OCI-LY3 (cell line): ENCODE results near the gene RNF123.
A peak's percentile ranks its signal among the peaks of the same experiment; 100 is the strongest.

Experiments used
- H2AFZ ChIP-seq: fragments of 200-600, 300-600 bp; shearing (Covaris generic); 2 replicates; pipeline ENCODE4 v1.6.0; 2014; ENCODE audit warnings: antibody characterized with exemption, low read depth, low read length
- H3K27ac ChIP-seq: fragments of 200-600, 300-600 bp; sonication (generic); 2 replicates; pipeline ENCODE4 v1.5.1; 2014; ENCODE audit warnings: mild to moderate bottlenecking, low read length, moderate library complexity, mixed read lengths
- H3K27me3 ChIP-seq: fragments of 200-600, 300-600 bp; sonication (generic); 2 replicates; pipeline ENCODE4 v1.6.1; 2014; ENCODE audit warnings: low read depth, low read length, mixed read lengths
- H3K36me3 ChIP-seq: fragments of 200-600, 300-600 bp; sonication (generic); replicated peaks from 2 replicates; pipeline ENCODE3; 2014; ENCODE audit warnings: low read depth, low read length, mixed read lengths
- H3K4me1 ChIP-seq: fragments of 300-600, 200-600 bp; sonication (generic); 2 replicates; pipeline ENCODE4 v1.6.1; 2014; ENCODE audit warnings: low read length, mixed read lengths
- H3K4me2 ChIP-seq: fragments of 200-600, 300-600 bp; sonication (generic); 2 replicates; pipeline ENCODE4 v1.6.1; 2014; ENCODE audit warnings: low read length, mixed read lengths
- H3K4me3 ChIP-seq: fragments of 300-600, 200-600 bp; sonication (generic); 2 replicates; pipeline ENCODE4 v1.5.1; 2014; ENCODE audit warnings: antibody characterized with exemption, mild to moderate bottlenecking, low read length, moderate library complexity
- H3K79me2 ChIP-seq: fragments of 300-600, 200-600 bp; shearing (Covaris generic); 2 replicates; pipeline ENCODE4 v1.6.1; 2014; ENCODE audit warnings: mild to moderate bottlenecking, low read length, mixed read lengths
- H3K9ac ChIP-seq: fragments of 300-600, 200-600 bp; shearing (Covaris generic); 2 replicates; pipeline ENCODE4 v1.6.0; 2014; ENCODE audit warnings: mild to moderate bottlenecking, low read length, moderate library complexity
- H3K9me3 ChIP-seq: fragments of 200-600, 300-600 bp; shearing (Covaris generic); 2 replicates; pipeline ENCODE4 v1.6.1; 2014; ENCODE audit warnings: low read length, mixed read lengths; ENCODE audit not compliant: insufficient read depth
- H4K20me1 ChIP-seq: fragments of 200-600, 300-600 bp; sonication (generic); 2 replicates; pipeline ENCODE4 v1.6.1; 2016; ENCODE audit warnings: low read length, mixed read lengths; ENCODE audit not compliant: insufficient read depth
- EZH2phosphoT487 ChIP-seq: fragments of 200-600 bp; shearing (Covaris generic); IDR thresholded peaks from 2 replicates; pipeline ENCODE4 v1.6.1; 2018; ENCODE audit warnings: antibody characterized with exemption, mixed run types, low read depth
- TF ChIP-seq, protein P1 (sequence below): fragments of 200-600, 300-600 bp; sonication (generic); IDR thresholded peaks from 2 replicates; pipeline ENCODE4 v1.5.1; 2014; ENCODE audit warnings: antibody characterized with exemption, low read length, low read depth

Gene RNF123

DNA sequence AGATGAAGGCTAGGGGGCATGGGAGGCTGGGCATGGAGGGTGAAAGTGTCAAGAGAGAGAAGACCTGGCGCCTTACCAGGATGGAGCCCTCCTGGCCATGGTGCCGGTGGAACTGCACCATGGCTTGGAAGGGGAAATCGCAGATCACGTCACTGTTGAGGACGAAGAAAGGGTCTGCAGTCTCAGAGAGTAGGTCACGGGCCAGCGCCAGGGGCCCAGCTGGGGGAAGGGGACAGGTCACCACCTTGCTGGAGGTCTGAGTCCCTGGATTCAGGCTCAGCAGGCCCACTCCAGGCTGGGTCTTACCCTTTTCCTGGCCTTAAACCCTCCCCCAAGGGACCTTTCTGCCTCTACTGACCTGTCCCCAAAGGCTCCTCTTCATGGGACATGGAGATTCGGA is 33.5 kb downstream of the RNF123 start:
- peaks cover 17% of the 10 kb centered on the region for H3K4me1 ChIP-seq
- TF ChIP-seq EZH2phosphoT487: no peak
- TF ChIP-seq, protein P1, sequence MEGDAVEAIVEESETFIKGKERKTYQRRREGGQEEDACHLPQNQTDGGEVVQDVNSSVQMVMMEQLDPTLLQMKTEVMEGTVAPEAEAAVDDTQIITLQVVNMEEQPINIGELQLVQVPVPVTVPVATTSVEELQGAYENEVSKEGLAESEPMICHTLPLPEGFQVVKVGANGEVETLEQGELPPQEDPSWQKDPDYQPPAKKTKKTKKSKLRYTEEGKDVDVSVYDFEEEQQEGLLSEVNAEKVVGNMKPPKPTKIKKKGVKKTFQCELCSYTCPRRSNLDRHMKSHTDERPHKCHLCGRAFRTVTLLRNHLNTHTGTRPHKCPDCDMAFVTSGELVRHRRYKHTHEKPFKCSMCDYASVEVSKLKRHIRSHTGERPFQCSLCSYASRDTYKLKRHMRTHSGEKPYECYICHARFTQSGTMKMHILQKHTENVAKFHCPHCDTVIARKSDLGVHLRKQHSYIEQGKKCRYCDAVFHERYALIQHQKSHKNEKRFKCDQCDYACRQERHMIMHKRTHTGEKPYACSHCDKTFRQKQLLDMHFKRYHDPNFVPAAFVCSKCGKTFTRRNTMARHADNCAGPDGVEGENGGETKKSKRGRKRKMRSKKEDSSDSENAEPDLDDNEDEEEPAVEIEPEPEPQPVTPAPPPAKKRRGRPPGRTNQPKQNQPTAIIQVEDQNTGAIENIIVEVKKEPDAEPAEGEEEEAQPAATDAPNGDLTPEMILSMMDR: no peak

DNA sequence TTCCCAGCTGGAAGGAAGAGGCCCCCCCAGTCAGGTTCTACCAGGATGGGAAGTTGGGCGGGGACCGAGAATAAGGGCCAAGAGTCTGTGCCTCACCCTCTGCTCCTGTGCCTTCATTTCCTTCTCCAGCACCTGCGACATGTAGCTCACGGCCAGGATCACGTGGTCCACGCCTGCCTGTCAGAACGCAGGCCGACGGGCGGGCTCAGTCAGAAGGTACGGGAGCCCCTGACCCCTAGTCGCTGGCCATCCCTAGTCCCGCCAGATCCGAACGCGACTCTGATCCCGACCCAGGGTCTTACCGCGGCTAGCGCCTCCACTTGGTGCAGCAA is 33.9 kb downstream of the RNF123 start:
- Histone ChIP-seq H2AFZ (peak overlapping the region; percentile 41; the same call in 1 of the 2 replicates), H3K4me3 (peak overlapping the region; percentile 93), H3K27me3 (no peaks in the 10 kb centered on the region), H3K4me2 (peak overlapping the region; percentile 93), H3K4me1 (peaks cover 17% of the 10 kb centered on the region), H3K36me3 (peaks cover 49% of the 10 kb centered on the region), H4K20me1 (no peaks in the 10 kb centered on the region), H3K79me2 (peaks cover 25% of the 10 kb centered on the region), H3K27ac (peak overlapping the region; percentile 78), H3K9me3 (no peaks in the 10 kb centered on the region), H3K9ac (peak overlapping the region; percentile 98)
- no peak for TF ChIP-seq EZH2phosphoT487
- TF ChIP-seq, protein P1: no peak

More for the DNA sequence above, 33.5 kb downstream of the RNF123 start:
- H4K20me1 ChIP-seq: no peaks in the 10 kb centered on the region
- no peak overlapping the region for H2AFZ ChIP-seq
- peak overlapping the region; percentile 78 for H3K27ac ChIP-seq
- H3K9me3 ChIP-seq: no peaks in the 10 kb centered on the region
- peaks cover 25% of the 10 kb centered on the region for H3K79me2 ChIP-seq
- H3K36me3 ChIP-seq: peaks cover 53% of the 10 kb centered on the region
- H3K9ac ChIP-seq: peak overlapping the region; percentile 98
- peak overlapping the region; percentile 93 for H3K4me2 ChIP-seq
- no peaks in the 10 kb centered on the region for H3K27me3 ChIP-seq
- peak overlapping the region; percentile 93 for H3K4me3 ChIP-seq

DNA sequence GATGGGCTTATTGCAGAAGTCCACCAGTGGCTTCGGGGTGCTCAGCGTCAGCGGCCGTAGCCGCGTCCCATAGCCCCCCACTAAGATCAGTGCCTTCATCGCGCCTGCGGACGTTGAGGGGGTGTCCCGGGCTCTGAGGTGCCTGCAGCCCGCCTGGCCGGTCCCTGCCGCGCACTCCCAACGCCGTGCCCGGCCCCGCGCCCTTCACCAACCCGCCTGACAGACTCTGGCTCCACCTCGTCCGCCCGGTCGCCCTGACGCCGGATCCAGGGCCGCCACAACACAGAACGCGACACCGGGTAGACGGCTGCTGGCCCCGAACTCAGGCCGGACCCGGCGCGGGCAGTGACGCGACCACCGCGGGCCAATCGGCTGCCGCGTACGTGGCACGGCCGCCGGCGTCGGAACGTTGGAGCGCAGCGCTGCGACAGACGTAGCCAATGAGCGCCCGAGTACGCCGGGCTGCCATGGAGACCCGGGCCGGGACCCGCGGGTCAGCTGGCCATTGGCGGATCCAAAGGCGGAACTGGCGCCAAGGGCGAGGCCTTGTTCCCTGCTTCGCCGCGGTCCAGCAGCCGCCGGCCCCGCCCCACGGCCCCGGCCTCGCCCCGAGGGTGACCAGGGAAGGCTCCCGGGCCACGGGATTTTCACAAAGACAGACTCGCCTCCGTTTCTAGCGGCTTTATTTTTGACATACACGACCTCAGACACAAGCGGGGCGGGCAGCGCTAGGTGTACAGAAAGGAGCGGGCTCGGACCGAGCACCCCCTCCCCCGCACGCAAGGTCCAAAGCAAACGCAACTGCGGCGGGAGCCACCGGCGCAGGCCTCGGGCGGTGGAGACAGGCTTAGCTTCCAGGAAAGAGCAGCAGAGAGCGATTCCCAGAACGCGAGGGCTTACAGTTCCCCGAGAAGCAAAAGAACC is 34.5 kb downstream of the RNF123 start, which contains the start of gene GMPPB:
Gene GMPPB (minus strand): TSS at position 324 of the 924 bp plus-strand sequence. CDS start 225 bp downstream, at position 99.
- H3K4me2 ChIP-seq: peak within 1 kb of the TSS; percentile 94
- peak within 1 kb of the TSS; percentile 98 for H3K9ac ChIP-seq
- H3K4me3 ChIP-seq: peak within 1 kb of the TSS; percentile 93
- H4K20me1 ChIP-seq: no peaks in the 10 kb centered on the region
- TF ChIP-seq, protein P1: no peak
- no peak for TF ChIP-seq EZH2phosphoT487
- H3K4me1 ChIP-seq: peaks cover 17% of the 10 kb centered on the region
- peak within 1 kb of the TSS; percentile 85 for H3K27ac ChIP-seq
- peak within 1 kb of the TSS; percentile 63 for H2AFZ ChIP-seq
- peaks cover 25% of the 10 kb centered on the region for H3K79me2 ChIP-seq
- H3K36me3 ChIP-seq: peaks cover 44% of the 10 kb centered on the region
- H3K9me3 ChIP-seq: no peaks in the 10 kb centered on the region
- H3K27me3 ChIP-seq: no peaks in the 10 kb centered on the region

DNA sequence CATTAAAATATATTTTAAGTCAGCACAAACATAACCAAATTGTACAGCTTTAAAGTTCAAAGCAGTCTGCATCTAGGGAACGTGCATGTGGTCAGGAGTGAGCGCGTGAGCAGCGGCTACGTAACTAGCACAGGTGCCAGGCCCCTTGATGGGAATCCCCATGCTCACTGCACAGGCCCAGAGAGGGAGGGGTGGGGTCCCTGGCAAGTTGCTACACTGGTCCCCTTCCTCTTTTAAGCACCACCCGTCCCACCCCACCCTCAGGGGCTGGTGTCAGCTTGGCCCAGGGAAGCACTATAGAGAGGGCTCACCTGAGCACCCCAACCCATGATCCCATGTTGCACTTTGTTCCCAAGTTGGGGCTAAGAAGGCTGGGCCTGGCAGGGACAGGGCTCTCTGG is 35.2 kb downstream of the RNF123 start:
- Histone ChIP-seq H3K9me3 (no peaks in the 10 kb centered on the region), H3K79me2 (peaks cover 25% of the 10 kb centered on the region), H3K9ac (peak overlapping the region; percentile 97), H3K27me3 (no peaks in the 10 kb centered on the region), H3K4me2 (peak overlapping the region; percentile 94), H4K20me1 (no peaks in the 10 kb centered on the region), H3K4me1 (peaks cover 17% of the 10 kb centered on the region), H2AFZ (peak overlapping the region; percentile 63; the same call in 1 of the 2 replicates), H3K36me3 (peaks cover 40% of the 10 kb centered on the region), H3K4me3 (peak overlapping the region; percentile 93), H3K27ac (peak overlapping the region; percentile 85)
- TF ChIP-seq, protein P1: no peak
- TF ChIP-seq EZH2phosphoT487: no peak
